CD4-positive, alpha-beta T cell (primary cell): ENCODE data around the gene ARMC9. TPM values are rescaled to one million over a fixed set of nuclear protein-coding genes. Genes with fewer than 3 reads are reported as not detected.

Source experiments
- ATAC-seq: fragments of 200-7000 bp; cut with Tn5 transposase; one replicate; pipeline ENCODE4 v1.10.0; 2022; ENCODE audit warnings: mild to moderate bottlenecking; ENCODE audit not compliant: poor library complexity
- CTCF ChIA-PET: fragments of 350-600 bp; sonication (Branson Sonifier 250); formaldehyde crosslinking; loops from one replicate; lab custom pipeline; 2021; ENCODE audit warnings: antibody characterized with exemption, inconsistent platforms; lab: Charles Lee
- POLR2A ChIA-PET: fragments of 350-600 bp; sonication (Branson Sonifier 250); formaldehyde crosslinking; loops from one replicate; lab custom pipeline; 2021; ENCODE audit warnings: antibody characterized with exemption, inconsistent platforms; lab: Charles Lee
- DNase-seq, 14 experiments: peaks; one replicate each; pipeline ENCODE4 v3.0.0-alpha.2; 2013 to 2020; ENCODE audit warnings: mixed read lengths in 2 of 14
- H3K27ac ChIP-seq, 2 donors: one replicate each; pipeline versions ENCODE4 v1.5.1 to v1.7.0; 2013; ENCODE audit warnings: low read length in 2 of 2, low read depth in 1 of 2, mild to moderate bottlenecking in 1 of 2
- H3K27me3 ChIP-seq, 2 experiments: 1 replicate in 1 of 2; 2 replicates in 1 of 2; pipeline versions ENCODE4 v1.6.1 to v1.7.0; 2013; ENCODE audit warnings: low read length in 2 of 2, control low read depth in 1 of 2, mild to moderate bottlenecking in 1 of 2, moderate library complexity in 1 of 2; ENCODE audit not compliant: insufficient read depth in 2 of 2, control insufficient read depth in 1 of 2
- H3K36me3 ChIP-seq: one replicate; pipeline ENCODE4 v1.6.1; 2013; ENCODE audit warnings: low read length, control low read depth; ENCODE audit not compliant: insufficient read depth
- H3K4me1 ChIP-seq: one replicate; pipeline ENCODE4 v1.6.1; 2013; ENCODE audit warnings: low read length, control low read depth; ENCODE audit not compliant: insufficient read depth
- H3K4me3 ChIP-seq: one replicate; pipeline ENCODE4 v1.5.1; 2013; ENCODE audit warnings: mild to moderate bottlenecking, low read length, moderate library complexity
- H3K9me3 ChIP-seq, 2 experiments: 1 replicate in 1 of 2; 2 replicates in 1 of 2; pipeline versions ENCODE4 v1.6.1 to v1.7.0; 2013; ENCODE audit warnings: low read length in 2 of 2, mild to moderate bottlenecking in 2 of 2, control low read depth in 1 of 2, moderate library complexity in 1 of 2; ENCODE audit not compliant: control insufficient read depth in 1 of 2, insufficient read depth in 1 of 2
- H3K27ac Mint-ChIP-seq: one replicate; pipeline ENCODE4 v1.8.0; 2020; ENCODE audit warnings: mixed read lengths
- H3K27me3 Mint-ChIP-seq: one replicate; pipeline ENCODE4 v1.8.0; 2021; ENCODE audit warnings: mixed read lengths
- H3K36me3 Mint-ChIP-seq: one replicate; pipeline ENCODE4 v1.8.0; 2021; ENCODE audit warnings: low read depth, mixed read lengths
- H3K4me1 Mint-ChIP-seq: one replicate; pipeline ENCODE4 v1.8.0; 2021; ENCODE audit warnings: low read depth, mixed read lengths
- H3K4me3 Mint-ChIP-seq: one replicate; pipeline ENCODE4 v1.8.0; 2020; ENCODE audit warnings: mild to moderate bottlenecking, mixed read lengths
- H3K9me3 Mint-ChIP-seq: one replicate; pipeline ENCODE4 v1.8.0; 2020; ENCODE audit warnings: mixed read lengths
- intact Hi-C, 2 experiments: fragments of 100-400 bp; cut with DNase I in 1 of 2; cut with micrococcal nuclease in 1 of 2; formaldehyde crosslinking; loops; one replicate each; pipeline versions ENCODE4 v1.15.1 to v1.9.0; 2023 to 2025; cut with DNase I, micrococcal nuclease
- total RNA-seq, 174 experiments: library from RNA in 2 of 174; stranded (reverse) in 2 of 174; gene quantifications; one replicate each; pipeline ENCODE4 v1.2.3 and lab custom pipeline; 2021 to 2026
- TF ChIP-seq, protein P1 (sequence below): fragments of 200-600 bp; IDR thresholded peaks from one replicate; pipeline ENCODE4 v1.8.0; 2022; ENCODE audit warnings: antibody characterized with exemption, mild to moderate bottlenecking

Gene ARMC9
- total RNA-seq, 2 experiments from 2014 or later: 0.16 to 0.42 TPM

GRCh38 chr2:231390667-231391066 lies 192.2 kb downstream of the ARMC9 start:
- H3K9me3 ChIP-seq: peaks cover 0 to 5% of the 10 kb centered on the region in 2 experiments
- ATAC-seq (no peak), DNase-seq (peak in 1 of 14 experiments; percentile 25)
- CTCF ChIA-PET: no interaction called here
- peaks cover 8% of the 10 kb centered on the region for H3K4me1 ChIP-seq
- H3K36me3 Mint-ChIP-seq: no peaks in the 10 kb centered on the region
- no peaks in the 10 kb centered on the region for H3K9me3 Mint-ChIP-seq
- POLR2A ChIA-PET: no interaction called here
- H3K36me3 ChIP-seq: no peaks in the 10 kb centered on the region
- intact Hi-C loops: no loop called here
- peaks cover 35% of the 10 kb centered on the region for H3K27me3 Mint-ChIP-seq
- H3K4me3 Mint-ChIP-seq: no peak overlapping the region
- H3K27me3 ChIP-seq: peaks cover 13 to 17% of the 10 kb centered on the region in 2 experiments
- H3K4me1 Mint-ChIP-seq: peaks cover 11% of the 10 kb centered on the region
- no peak overlapping the region for H3K27ac ChIP-seq
- no peak overlapping the region for H3K27ac Mint-ChIP-seq
- no peak overlapping the region for H3K4me3 ChIP-seq
- TF ChIP-seq, protein P1, sequence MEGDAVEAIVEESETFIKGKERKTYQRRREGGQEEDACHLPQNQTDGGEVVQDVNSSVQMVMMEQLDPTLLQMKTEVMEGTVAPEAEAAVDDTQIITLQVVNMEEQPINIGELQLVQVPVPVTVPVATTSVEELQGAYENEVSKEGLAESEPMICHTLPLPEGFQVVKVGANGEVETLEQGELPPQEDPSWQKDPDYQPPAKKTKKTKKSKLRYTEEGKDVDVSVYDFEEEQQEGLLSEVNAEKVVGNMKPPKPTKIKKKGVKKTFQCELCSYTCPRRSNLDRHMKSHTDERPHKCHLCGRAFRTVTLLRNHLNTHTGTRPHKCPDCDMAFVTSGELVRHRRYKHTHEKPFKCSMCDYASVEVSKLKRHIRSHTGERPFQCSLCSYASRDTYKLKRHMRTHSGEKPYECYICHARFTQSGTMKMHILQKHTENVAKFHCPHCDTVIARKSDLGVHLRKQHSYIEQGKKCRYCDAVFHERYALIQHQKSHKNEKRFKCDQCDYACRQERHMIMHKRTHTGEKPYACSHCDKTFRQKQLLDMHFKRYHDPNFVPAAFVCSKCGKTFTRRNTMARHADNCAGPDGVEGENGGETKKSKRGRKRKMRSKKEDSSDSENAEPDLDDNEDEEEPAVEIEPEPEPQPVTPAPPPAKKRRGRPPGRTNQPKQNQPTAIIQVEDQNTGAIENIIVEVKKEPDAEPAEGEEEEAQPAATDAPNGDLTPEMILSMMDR: no peak

GRCh38 chr2:231391981-231392380 lies 193.6 kb downstream of the ARMC9 start:
- H3K4me1 Mint-ChIP-seq: peaks cover 11% of the 10 kb centered on the region
- H3K27ac ChIP-seq: no peak overlapping the region
- intact Hi-C loops: no loop called here
- no peaks in the 10 kb centered on the region for H3K36me3 ChIP-seq
- peaks cover 0 to 5% of the 10 kb centered on the region in 2 experiments for H3K9me3 ChIP-seq
- peaks cover 22 to 23% of the 10 kb centered on the region in 2 experiments for H3K27me3 ChIP-seq
- H3K9me3 Mint-ChIP-seq: no peaks in the 10 kb centered on the region
- H3K27ac Mint-ChIP-seq: no peak overlapping the region
- H3K4me1 ChIP-seq: peaks cover 11% of the 10 kb centered on the region
- no peaks in the 10 kb centered on the region for H3K36me3 Mint-ChIP-seq
- ATAC-seq: no peak
- H3K4me3 Mint-ChIP-seq: no peak overlapping the region
- ChIA-PET CTCF (no interaction called here), POLR2A (no interaction called here)
- peaks cover 43% of the 10 kb centered on the region for H3K27me3 Mint-ChIP-seq
- no peak overlapping the region for H3K4me3 ChIP-seq
- DNase-seq: no peak
- TF ChIP-seq, protein P1: no peak

DNA sequence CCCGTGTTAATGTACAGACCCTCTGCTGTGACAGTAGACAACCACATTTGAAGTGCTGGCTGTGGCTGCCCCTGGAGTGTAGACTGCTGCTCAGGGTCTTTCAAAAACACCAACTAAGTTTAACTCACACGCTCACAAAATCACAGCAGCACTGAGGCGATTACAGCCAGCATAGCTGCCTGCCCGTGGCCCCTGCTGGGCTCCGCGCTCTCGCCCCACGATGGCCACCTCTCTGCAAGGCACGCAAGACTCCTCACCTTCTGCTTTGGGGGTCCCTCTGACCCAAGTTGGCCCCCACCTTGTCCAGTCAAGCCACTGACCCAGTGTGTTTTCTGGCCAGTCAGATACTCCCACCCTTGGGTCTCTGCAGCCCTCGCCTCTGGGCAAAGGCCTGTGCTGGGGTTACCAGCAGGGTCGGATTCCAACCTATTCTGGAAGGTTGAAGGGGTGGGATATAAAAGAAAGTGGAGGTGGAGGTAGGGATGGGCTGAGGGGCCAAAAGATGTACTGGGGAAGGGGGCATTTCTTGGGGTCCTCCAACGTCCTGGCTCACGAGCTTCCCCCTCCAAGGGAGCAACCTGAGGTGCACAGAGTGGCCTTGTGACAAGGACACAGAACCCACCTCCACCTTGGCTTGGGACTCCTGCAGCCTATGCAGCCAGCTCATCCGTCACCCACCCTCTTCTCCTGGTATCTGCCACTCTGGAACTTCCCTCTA lies 194.2 kb downstream of the ARMC9 start:
- no peak overlapping the region for H3K27ac Mint-ChIP-seq
- H3K4me1 ChIP-seq: peaks cover 11% of the 10 kb centered on the region
- POLR2A ChIA-PET: no interaction called here

More for the DNA sequence above, 194.2 kb downstream of the ARMC9 start:
- Mint-ChIP-seq H3K27me3 (peaks cover 49% of the 10 kb centered on the region), H3K9me3 (no peaks in the 10 kb centered on the region), H3K36me3 (no peaks in the 10 kb centered on the region), H3K4me3 (no peak overlapping the region), H3K4me1 (peaks cover 11% of the 10 kb centered on the region)
- TF ChIP-seq, protein P1: no peak
- ATAC-seq (no peak), DNase-seq (no peak)
- Histone ChIP-seq H3K4me3 (no peak overlapping the region), H3K27ac (no peak overlapping the region), H3K27me3 (peaks cover 26 to 27% of the 10 kb centered on the region in 2 experiments), H3K36me3 (no peaks in the 10 kb centered on the region), H3K9me3 (peaks cover 0 to 5% of the 10 kb centered on the region in 2 experiments)
- CTCF ChIA-PET: no interaction called here
- intact Hi-C loops: no loop called here
